ENCODE data around the gene PDCD4.

PDCD4 gene

DNA sequence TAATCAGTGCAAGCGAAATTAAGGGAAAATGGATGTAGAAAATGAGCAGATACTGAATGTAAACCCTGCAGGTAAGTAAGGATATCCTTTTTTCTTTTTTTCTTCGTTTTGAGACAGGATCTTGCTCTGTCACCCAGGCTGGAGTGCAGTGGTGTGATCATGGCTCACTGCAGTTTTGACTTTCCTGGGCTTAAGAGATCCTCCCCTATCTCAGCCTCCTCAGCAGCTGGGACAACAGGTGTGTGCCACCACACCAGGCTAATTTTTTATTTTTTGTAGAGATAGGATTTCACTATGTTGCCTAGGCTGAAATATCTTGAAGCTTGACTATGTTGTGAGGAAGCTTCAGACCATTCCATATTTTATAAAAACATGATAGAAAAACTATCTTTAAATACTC lies 4.3 kb downstream of the PDCD4 start:
- no peak overlapping the region for H3K4me3 ChIP-seq (ENCODE audit: severe bottlenecking)
- no peaks in the 10 kb centered on the region for H3K27me3 ChIP-seq (ENCODE audit: insufficient read depth, poor library complexity, severe bottlenecking)
- no peak for DNase-seq (ENCODE audit: low spot score)
- TF ChIP-seq, protein P1, sequence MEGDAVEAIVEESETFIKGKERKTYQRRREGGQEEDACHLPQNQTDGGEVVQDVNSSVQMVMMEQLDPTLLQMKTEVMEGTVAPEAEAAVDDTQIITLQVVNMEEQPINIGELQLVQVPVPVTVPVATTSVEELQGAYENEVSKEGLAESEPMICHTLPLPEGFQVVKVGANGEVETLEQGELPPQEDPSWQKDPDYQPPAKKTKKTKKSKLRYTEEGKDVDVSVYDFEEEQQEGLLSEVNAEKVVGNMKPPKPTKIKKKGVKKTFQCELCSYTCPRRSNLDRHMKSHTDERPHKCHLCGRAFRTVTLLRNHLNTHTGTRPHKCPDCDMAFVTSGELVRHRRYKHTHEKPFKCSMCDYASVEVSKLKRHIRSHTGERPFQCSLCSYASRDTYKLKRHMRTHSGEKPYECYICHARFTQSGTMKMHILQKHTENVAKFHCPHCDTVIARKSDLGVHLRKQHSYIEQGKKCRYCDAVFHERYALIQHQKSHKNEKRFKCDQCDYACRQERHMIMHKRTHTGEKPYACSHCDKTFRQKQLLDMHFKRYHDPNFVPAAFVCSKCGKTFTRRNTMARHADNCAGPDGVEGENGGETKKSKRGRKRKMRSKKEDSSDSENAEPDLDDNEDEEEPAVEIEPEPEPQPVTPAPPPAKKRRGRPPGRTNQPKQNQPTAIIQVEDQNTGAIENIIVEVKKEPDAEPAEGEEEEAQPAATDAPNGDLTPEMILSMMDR (IDR thresholded peaks at IDR 0.05; ENCODE audit: poor library complexity, severe bottlenecking): no peak
- peaks cover 43% of the 10 kb centered on the region for H3K36me3 ChIP-seq (ENCODE audit: low read depth)
- ATAC-seq (ENCODE audit: low read depth): no peak
- peaks cover 16% of the 10 kb centered on the region for H3K4me1 ChIP-seq (ENCODE audit: insufficient read depth, poor library complexity, severe bottlenecking)
- no peaks in the 10 kb centered on the region for H3K9me3 ChIP-seq (ENCODE audit: severe bottlenecking)
- H3K27ac ChIP-seq (ENCODE audit: poor library complexity, severe bottlenecking): no peak overlapping the region

DNA sequence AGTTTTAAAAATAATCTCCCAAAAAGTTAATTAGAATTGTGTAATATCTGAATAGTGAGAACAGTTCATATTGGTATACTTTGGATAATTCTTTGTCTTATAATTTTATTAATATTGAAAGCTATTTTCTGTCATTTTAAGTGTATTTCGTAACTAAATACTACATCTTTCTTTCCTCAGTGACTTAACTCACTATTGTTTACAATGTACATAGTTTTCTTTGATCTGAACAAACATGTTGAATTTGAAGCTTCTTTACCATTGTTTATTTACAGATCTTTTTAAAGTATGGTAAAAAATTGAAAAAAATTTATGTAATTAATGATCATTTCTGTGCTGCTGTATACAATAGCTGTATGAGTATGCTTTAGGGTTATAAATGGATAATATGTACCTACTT lies 5.1 kb downstream of the PDCD4 start:
- Histone ChIP-seq H3K9me3 (ENCODE audit: severe bottlenecking) (no peaks in the 10 kb centered on the region), H3K27ac (ENCODE audit: poor library complexity, severe bottlenecking) (no peak overlapping the region), H3K4me3 (ENCODE audit: severe bottlenecking) (no peak overlapping the region), H3K27me3 (ENCODE audit: insufficient read depth, poor library complexity, severe bottlenecking) (no peaks in the 10 kb centered on the region), H3K36me3 (ENCODE audit: low read depth) (peaks cover 51% of the 10 kb centered on the region), H3K4me1 (ENCODE audit: insufficient read depth, poor library complexity, severe bottlenecking) (peaks cover 13% of the 10 kb centered on the region)
- TF ChIP-seq, protein P1 (IDR thresholded peaks at IDR 0.05; ENCODE audit: poor library complexity, severe bottlenecking): no peak
- ATAC-seq (ENCODE audit: low read depth): no peak
- DNase-seq (ENCODE audit: low spot score): no peak

DNA sequence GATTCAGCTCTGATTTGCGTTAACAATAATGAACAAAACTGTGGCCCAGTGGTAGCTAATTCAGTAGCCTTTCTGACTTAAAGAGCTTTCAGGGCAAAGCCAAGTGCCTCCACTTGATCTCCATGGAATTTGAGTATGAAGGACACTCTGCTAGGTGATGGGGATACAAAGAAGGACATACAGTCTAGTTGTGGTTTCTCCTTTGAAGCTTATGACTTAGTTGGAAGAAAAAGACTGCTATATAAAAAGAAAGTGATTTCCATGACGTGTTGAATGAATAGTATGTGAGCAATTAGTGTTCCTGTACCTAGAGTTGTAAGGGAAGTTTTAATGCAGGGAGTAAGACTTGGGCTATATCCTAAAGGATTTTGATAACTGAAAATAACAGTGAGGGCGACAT lies 8.3 kb downstream of the PDCD4 start:
- no peaks in the 10 kb centered on the region for H3K9me3 ChIP-seq (ENCODE audit: severe bottlenecking)
- H3K36me3 ChIP-seq (ENCODE audit: low read depth): peaks cover 81% of the 10 kb centered on the region
- no peaks in the 10 kb centered on the region for H3K27me3 ChIP-seq (ENCODE audit: insufficient read depth, poor library complexity, severe bottlenecking)
- ATAC-seq (ENCODE audit: low read depth): no peak
- no peak overlapping the region for H3K4me3 ChIP-seq (ENCODE audit: severe bottlenecking)
- no peak overlapping the region for H3K27ac ChIP-seq (ENCODE audit: poor library complexity, severe bottlenecking)
- TF ChIP-seq, protein P1 (IDR thresholded peaks at IDR 0.05; ENCODE audit: poor library complexity, severe bottlenecking): no peak
- H3K4me1 ChIP-seq (ENCODE audit: insufficient read depth, poor library complexity, severe bottlenecking): peaks cover 4% of the 10 kb centered on the region
- DNase-seq (ENCODE audit: low spot score): no peak

DNA sequence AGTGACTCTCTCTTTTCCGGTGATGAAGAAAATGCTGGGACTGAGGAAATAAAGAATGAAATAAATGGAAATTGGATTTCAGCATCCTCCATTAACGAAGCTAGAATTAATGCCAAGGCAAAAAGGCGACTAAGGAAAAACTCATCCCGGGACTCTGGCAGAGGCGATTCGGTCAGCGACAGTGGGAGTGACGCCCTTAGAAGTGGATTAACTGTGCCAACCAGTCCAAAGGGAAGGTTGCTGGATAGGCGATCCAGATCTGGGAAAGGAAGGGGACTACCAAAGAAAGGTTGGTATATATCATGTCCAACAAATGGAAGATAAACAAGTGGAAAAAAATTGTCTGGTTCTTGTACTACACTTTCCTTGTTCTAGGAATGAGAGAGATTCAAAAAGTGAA lies 9.5 kb downstream of the PDCD4 start:
- no peak overlapping the region for H3K27ac ChIP-seq (ENCODE audit: poor library complexity, severe bottlenecking)
- DNase-seq (ENCODE audit: low spot score): no peak
- H3K36me3 ChIP-seq (ENCODE audit: low read depth): peaks cover 87% of the 10 kb centered on the region
- H3K9me3 ChIP-seq (ENCODE audit: severe bottlenecking): no peaks in the 10 kb centered on the region
- no peaks in the 10 kb centered on the region for H3K27me3 ChIP-seq (ENCODE audit: insufficient read depth, poor library complexity, severe bottlenecking)
- TF ChIP-seq, protein P1 (IDR thresholded peaks at IDR 0.05; ENCODE audit: poor library complexity, severe bottlenecking): no peak
- ATAC-seq (ENCODE audit: low read depth): no peak
- H3K4me1 ChIP-seq (ENCODE audit: insufficient read depth, poor library complexity, severe bottlenecking): no peaks in the 10 kb centered on the region
- H3K4me3 ChIP-seq (ENCODE audit: severe bottlenecking): no peak overlapping the region

DNA sequence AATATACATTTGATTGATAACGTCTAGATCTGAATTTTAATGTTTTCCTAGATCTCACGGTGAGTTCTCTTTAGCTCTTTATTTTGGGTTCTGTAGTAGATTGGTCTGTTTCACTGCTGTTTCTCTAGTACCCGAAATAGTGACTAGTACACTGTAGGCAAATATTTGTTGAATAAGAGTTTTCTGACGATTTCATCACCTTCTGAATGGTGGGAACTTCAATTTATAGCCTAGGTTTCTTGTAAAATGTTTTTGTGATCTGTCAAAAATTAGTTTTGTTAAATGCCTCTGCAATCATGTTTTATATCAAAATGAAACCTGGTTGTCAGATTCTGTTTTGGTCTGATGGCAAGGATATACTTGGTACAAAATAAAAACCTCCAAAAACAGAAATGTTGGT lies 10.2 kb downstream of the PDCD4 start:
- DNase-seq (ENCODE audit: low spot score): no peak
- Histone ChIP-seq H3K4me3 (ENCODE audit: severe bottlenecking) (no peak overlapping the region), H3K27me3 (ENCODE audit: insufficient read depth, poor library complexity, severe bottlenecking) (no peaks in the 10 kb centered on the region), H3K27ac (ENCODE audit: poor library complexity, severe bottlenecking) (no peak overlapping the region), H3K9me3 (ENCODE audit: severe bottlenecking) (no peaks in the 10 kb centered on the region), H3K36me3 (ENCODE audit: low read depth) (peaks cover 87% of the 10 kb centered on the region), H3K4me1 (ENCODE audit: insufficient read depth, poor library complexity, severe bottlenecking) (no peaks in the 10 kb centered on the region)
- ATAC-seq (ENCODE audit: low read depth): no peak
- TF ChIP-seq, protein P1 (IDR thresholded peaks at IDR 0.05; ENCODE audit: poor library complexity, severe bottlenecking): no peak

Data from RWPE2 (cell line).